GM23338 (cell line): ENCODE data around the gene CAV2. TPM values are rescaled to one million over a fixed set of nuclear protein-coding genes. Genes with fewer than 3 reads are reported as not detected.

ENCODE experiments used
- ATAC-seq: fragments of 200-7000 bp; cut with Tn5 transposase; 3 replicates; pipeline ENCODE4 v1.9.1; 2020
- DNase-seq: peaks from one replicate; pipeline ENCODE4 v3.0.0-alpha.2; 2015; ENCODE audit warnings: low spot score
- H2AFZ ChIP-seq: fragments of 200-600 bp; sonication (generic); 2 replicates; pipeline ENCODE4 v1.8.0; 2016; ENCODE audit warnings: antibody characterized with exemption, mild to moderate bottlenecking, moderate library complexity
- H3F3A ChIP-seq: fragments of 200-600 bp; sonication (generic); replicated peaks from 2 replicates; pipeline ENCODE4 v1.8.0; 2017; ENCODE audit warnings: antibody characterized with exemption, mixed run types, low read depth
- H3K27ac ChIP-seq: fragments of 200-600 bp; sonication (generic); 2 replicates; pipeline ENCODE4 v1.6.1; 2016; ENCODE audit warnings: low read depth
- H3K27me3 ChIP-seq: fragments of 200-600 bp; sonication (generic); 2 replicates; pipeline ENCODE4 v1.8.0; 2016; ENCODE audit warnings: mild to moderate bottlenecking, mixed run types, moderate library complexity; ENCODE audit not compliant: insufficient read depth
- H3K36me3 ChIP-seq: fragments of 200-600 bp; sonication (generic); 2 replicates; pipeline ENCODE4 v1.8.0; 2016; ENCODE audit warnings: mild to moderate bottlenecking; ENCODE audit not compliant: insufficient read depth
- H3K4me1 ChIP-seq: fragments of 200-600 bp; sonication (generic); 2 replicates; pipeline ENCODE4 v1.8.0; 2016; ENCODE audit warnings: mild to moderate bottlenecking, moderate library complexity; ENCODE audit not compliant: insufficient read depth
- H3K4me2 ChIP-seq: fragments of 200-600 bp; sonication (generic); 2 replicates; pipeline ENCODE4 v1.7.1; 2017; ENCODE audit warnings: mixed run types
- H3K4me3 ChIP-seq: fragments of 200-600 bp; sonication (generic); 2 replicates; pipeline ENCODE4 v1.6.1; 2016; ENCODE audit warnings: mixed run types
- H3K79me2 ChIP-seq: fragments of 200-600 bp; sonication (generic); replicated peaks from 2 replicates; pipeline ENCODE4 v1.8.0; 2017; ENCODE audit warnings: mild to moderate bottlenecking; ENCODE audit not compliant: insufficient read depth
- H3K9me2 ChIP-seq: fragments of 200-600 bp; sonication (generic); 2 replicates; pipeline ENCODE4 v1.8.0; 2017; ENCODE audit not compliant: insufficient read depth
- H4K20me1 ChIP-seq: fragments of 200-600 bp; sonication (generic); replicated peaks from 2 replicates; pipeline ENCODE4 v1.8.0; 2017; ENCODE audit warnings: mild to moderate bottlenecking; ENCODE audit not compliant: insufficient read depth
- H3K27ac Mint-ChIP-seq: 2 replicates; pipeline ENCODE4 v1.8.0; 2020; ENCODE audit warnings: inconsistent platforms, mild to moderate bottlenecking, moderate library complexity, mixed read lengths
- H3K27me3 Mint-ChIP-seq: 3 replicates; pipeline ENCODE4 v1.8.0; 2022; ENCODE audit warnings: low read depth, mild to moderate bottlenecking, moderate library complexity, mixed read lengths, inconsistent platforms; ENCODE audit not compliant: insufficient read depth, poor library complexity
- H3K36me3 Mint-ChIP-seq: 3 replicates; pipeline ENCODE4 v1.8.0; 2021; ENCODE audit warnings: low read depth, mild to moderate bottlenecking, inconsistent platforms, moderate library complexity, mixed read lengths
- H3K4me1 Mint-ChIP-seq: 3 replicates; pipeline ENCODE4 v1.8.0; 2020; ENCODE audit warnings: mild to moderate bottlenecking, inconsistent platforms, mixed read lengths
- H3K4me3 Mint-ChIP-seq: 3 replicates; pipeline ENCODE4 v1.8.0; 2021; ENCODE audit warnings: moderate library complexity, mild to moderate bottlenecking, inconsistent platforms, mixed read lengths
- H3K9me3 Mint-ChIP-seq: 3 replicates; pipeline ENCODE4 v1.8.0; 2020; ENCODE audit warnings: moderate library complexity, mild to moderate bottlenecking, inconsistent platforms, mixed read lengths
- CREB1 ChIP-seq: fragments of 250-450 bp; sonication (Bioruptor Pico); IDR thresholded peaks from 2 replicates; pipeline ENCODE4 v1.5.0; 2020; ENCODE audit warnings: low read depth, mild to moderate bottlenecking, moderate library complexity
- EZH2 ChIP-seq: fragments of 200-600 bp; sonication (generic); IDR thresholded peaks from one replicate; pipeline ENCODE4 v1.8.0; 2017; ENCODE audit warnings: antibody characterized with exemption, mild to moderate bottlenecking, low read depth; ENCODE audit not compliant: unreplicated experiment
- EZH2phosphoT487 ChIP-seq: fragments of 200-600 bp; sonication (generic); IDR thresholded peaks from one replicate; pipeline ENCODE4 v1.8.1; 2018; ENCODE audit warnings: antibody characterized with exemption; ENCODE audit not compliant: unreplicated experiment
- JUNB ChIP-seq: IDR thresholded peaks from one replicate; pipeline ENCODE4 v1.6.1; 2016; ENCODE audit warnings: antibody characterized with exemption; ENCODE audit not compliant: unreplicated experiment
- NANOG ChIP-seq: IDR thresholded peaks from 2 replicates; pipeline ENCODE4 v1.6.1; 2016; ENCODE audit warnings: antibody characterized with exemption, borderline replicate concordance
- POLR2AphosphoS5 ChIP-seq: IDR thresholded peaks from 2 replicates; pipeline ENCODE4 v1.6.1; 2016; ENCODE audit warnings: antibody characterized with exemption, low read depth
- STAT1 ChIP-seq: IDR thresholded peaks from one replicate; pipeline ENCODE4 v1.6.1; 2016; ENCODE audit warnings: antibody characterized with exemption; ENCODE audit not compliant: unreplicated experiment
- ZNF114 ChIP-seq: fragments of 250-450 bp; sonication (Bioruptor Pico); IDR thresholded peaks from 2 replicates; pipeline ENCODE4 v1.5.0; 2020; ENCODE audit warnings: mild to moderate bottlenecking, moderate library complexity
- ZNF331 ChIP-seq: fragments of 250-450 bp; sonication (Bioruptor Pico); IDR thresholded peaks from 2 replicates; pipeline ENCODE4 v1.5.0; 2020; ENCODE audit warnings: low read depth, mild to moderate bottlenecking, moderate library complexity
- polyA plus RNA-seq: library from polyadenylated mRNA; unstranded; fragments of >200 nt; fragmentation: Nextera tagmentation; extraction: Ambion mirVana; gene quantifications from 2 replicates; pipeline ENCODE4 v1.2.1, GENCODE V29; 2016
- total RNA-seq: library from RNA; depleted of rRNA; stranded (reverse); fragments of >200 nt; shearing (Covaris generic); gene quantifications from 2 replicates; pipeline ENCODE4 v1.2.3, GENCODE V29; 2014
- TF ChIP-seq, protein P1 (sequence below), 2 experiments: fragments of 200-600 bp in 1 of 2; sonication (generic) in 1 of 2; conservative IDR thresholded peaks; 2 replicates each; pipeline versions ENCODE4 v1.5.1 to v1.6.1; 2016 to 2017; ENCODE audit warnings: antibody characterized with exemption in 2 of 2, low read depth in 2 of 2, mild to moderate bottlenecking in 2 of 2, moderate library complexity in 1 of 2
- TF ChIP-seq, protein P2 (sequence below): fragments of 250-450 bp; sonication (Bioruptor Pico); IDR thresholded peaks from 2 replicates; pipeline ENCODE4 v1.5.0; 2020; ENCODE audit warnings: mild to moderate bottlenecking, moderate library complexity
- TF ChIP-seq, protein P3 (sequence below): IDR thresholded peaks from one replicate; pipeline ENCODE4 v1.6.1; 2018; ENCODE audit warnings: antibody characterized with exemption; ENCODE audit not compliant: unreplicated experiment
- TF ChIP-seq, protein P4 (sequence below): IDR thresholded peaks from 2 replicates; pipeline ENCODE4 v1.6.1; 2016; ENCODE audit warnings: antibody characterized with exemption

The CAV2 gene
- total and polyA plus RNA-seq, 2 experiments from 2014 or later: 4.2 to 6.6 TPM

DNA sequence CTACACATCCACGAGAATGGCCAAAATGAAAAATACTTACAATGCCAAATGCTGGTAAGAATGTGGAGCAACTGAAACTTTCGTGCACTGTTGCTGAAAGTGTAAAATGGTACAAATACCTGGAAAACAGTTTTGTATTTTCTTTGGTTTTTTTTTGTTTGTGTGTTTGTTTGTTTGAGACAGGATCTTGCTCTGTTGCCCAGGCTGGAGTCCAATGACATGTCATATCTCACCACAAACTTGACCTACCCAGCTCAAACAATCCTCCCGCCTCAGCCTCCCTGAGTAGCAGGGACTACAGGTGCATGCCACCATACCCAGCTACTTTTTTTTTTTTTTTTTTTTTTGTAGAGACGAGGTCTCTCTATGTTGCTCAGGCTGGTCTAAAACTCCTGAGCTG lies 35.6 kb upstream of the CAV2 start:
- Histone ChIP-seq H2AFZ (no peak overlapping the region), H3K27ac (no peak overlapping the region)

More for the DNA sequence above, 35.6 kb upstream of the CAV2 start:
- no peak overlapping the region for H3K4me3 ChIP-seq
- H3K9me2 ChIP-seq: no peaks in the 10 kb centered on the region
- Mint-ChIP-seq H3K27ac (no peak overlapping the region), H3K4me3 (no peak overlapping the region), H3K27me3 (no peaks in the 10 kb centered on the region), H3K36me3 (no peaks in the 10 kb centered on the region), H3K4me1 (peaks cover 5% of the 10 kb centered on the region; the same call in 2 of the 3 replicates), H3K9me3 (no peaks in the 10 kb centered on the region)
- no peaks in the 10 kb centered on the region for H4K20me1 ChIP-seq
- no peak overlapping the region for H3K4me2 ChIP-seq
- no peaks in the 10 kb centered on the region; the same call in none of the 2 replicates for H3K4me1 ChIP-seq
- no peaks in the 10 kb centered on the region for H3K79me2 ChIP-seq
- no peak for DNase-seq
- no peaks in the 10 kb centered on the region for H3K36me3 ChIP-seq
- H3K27me3 ChIP-seq: no peaks in the 10 kb centered on the region
- H3F3A ChIP-seq: no peaks in the 10 kb centered on the region
- TF ChIP-seq EZH2phosphoT487: no peak
- TF ChIP-seq, protein P1, sequence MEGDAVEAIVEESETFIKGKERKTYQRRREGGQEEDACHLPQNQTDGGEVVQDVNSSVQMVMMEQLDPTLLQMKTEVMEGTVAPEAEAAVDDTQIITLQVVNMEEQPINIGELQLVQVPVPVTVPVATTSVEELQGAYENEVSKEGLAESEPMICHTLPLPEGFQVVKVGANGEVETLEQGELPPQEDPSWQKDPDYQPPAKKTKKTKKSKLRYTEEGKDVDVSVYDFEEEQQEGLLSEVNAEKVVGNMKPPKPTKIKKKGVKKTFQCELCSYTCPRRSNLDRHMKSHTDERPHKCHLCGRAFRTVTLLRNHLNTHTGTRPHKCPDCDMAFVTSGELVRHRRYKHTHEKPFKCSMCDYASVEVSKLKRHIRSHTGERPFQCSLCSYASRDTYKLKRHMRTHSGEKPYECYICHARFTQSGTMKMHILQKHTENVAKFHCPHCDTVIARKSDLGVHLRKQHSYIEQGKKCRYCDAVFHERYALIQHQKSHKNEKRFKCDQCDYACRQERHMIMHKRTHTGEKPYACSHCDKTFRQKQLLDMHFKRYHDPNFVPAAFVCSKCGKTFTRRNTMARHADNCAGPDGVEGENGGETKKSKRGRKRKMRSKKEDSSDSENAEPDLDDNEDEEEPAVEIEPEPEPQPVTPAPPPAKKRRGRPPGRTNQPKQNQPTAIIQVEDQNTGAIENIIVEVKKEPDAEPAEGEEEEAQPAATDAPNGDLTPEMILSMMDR (conservative IDR thresholded peaks at IDR 0.05; ENCODE audit: low read depth in 2 of 2): no peak
- TF ChIP-seq ZNF331 (CRISPR knock-in tag): no peak
- TF ChIP-seq NANOG: no peak
- TF ChIP-seq, protein P2, sequence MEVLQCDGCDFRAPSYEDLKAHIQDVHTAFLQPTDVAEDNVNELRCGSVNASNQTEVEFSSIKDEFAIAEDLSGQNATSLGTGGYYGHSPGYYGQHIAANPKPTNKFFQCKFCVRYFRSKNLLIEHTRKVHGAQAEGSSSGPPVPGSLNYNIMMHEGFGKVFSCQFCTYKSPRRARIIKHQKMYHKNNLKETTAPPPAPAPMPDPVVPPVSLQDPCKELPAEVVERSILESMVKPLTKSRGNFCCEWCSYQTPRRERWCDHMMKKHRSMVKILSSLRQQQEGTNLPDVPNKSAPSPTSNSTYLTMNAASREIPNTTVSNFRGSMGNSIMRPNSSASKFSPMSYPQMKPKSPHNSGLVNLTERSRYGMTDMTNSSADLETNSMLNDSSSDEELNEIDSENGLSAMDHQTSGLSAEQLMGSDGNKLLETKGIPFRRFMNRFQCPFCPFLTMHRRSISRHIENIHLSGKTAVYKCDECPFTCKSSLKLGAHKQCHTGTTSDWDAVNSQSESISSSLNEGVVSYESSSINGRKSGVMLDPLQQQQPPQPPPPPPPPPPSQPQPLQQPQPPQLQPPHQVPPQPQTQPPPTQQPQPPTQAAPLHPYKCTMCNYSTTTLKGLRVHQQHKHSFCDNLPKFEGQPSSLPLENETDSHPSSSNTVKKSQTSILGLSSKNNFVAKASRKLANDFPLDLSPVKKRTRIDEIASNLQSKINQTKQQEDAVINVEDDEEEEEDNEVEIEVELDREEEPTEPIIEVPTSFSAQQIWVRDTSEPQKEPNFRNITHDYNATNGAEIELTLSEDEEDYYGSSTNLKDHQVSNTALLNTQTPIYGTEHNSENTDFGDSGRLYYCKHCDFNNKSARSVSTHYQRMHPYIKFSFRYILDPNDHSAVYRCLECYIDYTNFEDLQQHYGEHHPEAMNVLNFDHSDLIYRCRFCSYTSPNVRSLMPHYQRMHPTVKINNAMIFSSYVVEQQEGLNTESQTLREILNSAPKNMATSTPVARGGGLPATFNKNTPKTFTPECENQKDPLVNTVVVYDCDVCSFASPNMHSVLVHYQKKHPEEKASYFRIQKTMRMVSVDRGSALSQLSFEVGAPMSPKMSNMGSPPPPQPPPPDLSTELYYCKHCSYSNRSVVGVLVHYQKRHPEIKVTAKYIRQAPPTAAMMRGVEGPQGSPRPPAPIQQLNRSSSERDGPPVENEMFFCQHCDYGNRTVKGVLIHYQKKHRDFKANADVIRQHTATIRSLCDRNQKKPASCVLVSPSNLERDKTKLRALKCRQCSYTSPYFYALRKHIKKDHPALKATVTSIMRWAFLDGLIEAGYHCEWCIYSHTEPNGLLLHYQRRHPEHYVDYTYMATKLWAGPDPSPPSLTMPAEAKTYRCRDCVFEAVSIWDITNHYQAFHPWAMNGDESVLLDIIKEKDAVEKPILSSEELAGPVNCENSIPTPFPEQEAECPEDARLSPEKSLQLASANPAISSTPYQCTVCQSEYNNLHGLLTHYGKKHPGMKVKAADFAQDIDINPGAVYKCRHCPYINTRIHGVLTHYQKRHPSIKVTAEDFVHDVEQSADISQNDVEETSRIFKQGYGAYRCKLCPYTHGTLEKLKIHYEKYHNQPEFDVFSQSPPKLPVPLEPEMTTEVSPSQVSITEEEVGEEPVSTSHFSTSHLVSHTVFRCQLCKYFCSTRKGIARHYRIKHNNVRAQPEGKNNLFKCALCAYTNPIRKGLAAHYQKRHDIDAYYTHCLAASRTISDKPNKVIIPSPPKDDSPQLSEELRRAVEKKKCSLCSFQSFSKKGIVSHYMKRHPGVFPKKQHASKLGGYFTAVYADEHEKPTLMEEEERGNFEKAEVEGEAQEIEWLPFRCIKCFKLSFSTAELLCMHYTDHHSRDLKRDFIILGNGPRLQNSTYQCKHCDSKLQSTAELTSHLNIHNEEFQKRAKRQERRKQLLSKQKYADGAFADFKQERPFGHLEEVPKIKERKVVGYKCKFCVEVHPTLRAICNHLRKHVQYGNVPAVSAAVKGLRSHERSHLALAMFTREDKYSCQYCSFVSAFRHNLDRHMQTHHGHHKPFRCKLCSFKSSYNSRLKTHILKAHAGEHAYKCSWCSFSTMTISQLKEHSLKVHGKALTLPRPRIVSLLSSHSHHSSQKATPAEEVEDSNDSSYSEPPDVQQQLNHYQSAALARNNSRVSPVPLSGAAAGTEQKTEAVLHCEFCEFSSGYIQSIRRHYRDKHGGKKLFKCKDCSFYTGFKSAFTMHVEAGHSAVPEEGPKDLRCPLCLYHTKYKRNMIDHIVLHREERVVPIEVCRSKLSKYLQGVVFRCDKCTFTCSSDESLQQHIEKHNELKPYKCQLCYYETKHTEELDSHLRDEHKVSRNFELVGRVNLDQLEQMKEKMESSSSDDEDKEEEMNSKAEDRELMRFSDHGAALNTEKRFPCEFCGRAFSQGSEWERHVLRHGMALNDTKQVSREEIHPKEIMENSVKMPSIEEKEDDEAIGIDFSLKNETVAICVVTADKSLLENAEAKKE (CRISPR knock-in tag): no peak
- TF ChIP-seq, protein P3, sequence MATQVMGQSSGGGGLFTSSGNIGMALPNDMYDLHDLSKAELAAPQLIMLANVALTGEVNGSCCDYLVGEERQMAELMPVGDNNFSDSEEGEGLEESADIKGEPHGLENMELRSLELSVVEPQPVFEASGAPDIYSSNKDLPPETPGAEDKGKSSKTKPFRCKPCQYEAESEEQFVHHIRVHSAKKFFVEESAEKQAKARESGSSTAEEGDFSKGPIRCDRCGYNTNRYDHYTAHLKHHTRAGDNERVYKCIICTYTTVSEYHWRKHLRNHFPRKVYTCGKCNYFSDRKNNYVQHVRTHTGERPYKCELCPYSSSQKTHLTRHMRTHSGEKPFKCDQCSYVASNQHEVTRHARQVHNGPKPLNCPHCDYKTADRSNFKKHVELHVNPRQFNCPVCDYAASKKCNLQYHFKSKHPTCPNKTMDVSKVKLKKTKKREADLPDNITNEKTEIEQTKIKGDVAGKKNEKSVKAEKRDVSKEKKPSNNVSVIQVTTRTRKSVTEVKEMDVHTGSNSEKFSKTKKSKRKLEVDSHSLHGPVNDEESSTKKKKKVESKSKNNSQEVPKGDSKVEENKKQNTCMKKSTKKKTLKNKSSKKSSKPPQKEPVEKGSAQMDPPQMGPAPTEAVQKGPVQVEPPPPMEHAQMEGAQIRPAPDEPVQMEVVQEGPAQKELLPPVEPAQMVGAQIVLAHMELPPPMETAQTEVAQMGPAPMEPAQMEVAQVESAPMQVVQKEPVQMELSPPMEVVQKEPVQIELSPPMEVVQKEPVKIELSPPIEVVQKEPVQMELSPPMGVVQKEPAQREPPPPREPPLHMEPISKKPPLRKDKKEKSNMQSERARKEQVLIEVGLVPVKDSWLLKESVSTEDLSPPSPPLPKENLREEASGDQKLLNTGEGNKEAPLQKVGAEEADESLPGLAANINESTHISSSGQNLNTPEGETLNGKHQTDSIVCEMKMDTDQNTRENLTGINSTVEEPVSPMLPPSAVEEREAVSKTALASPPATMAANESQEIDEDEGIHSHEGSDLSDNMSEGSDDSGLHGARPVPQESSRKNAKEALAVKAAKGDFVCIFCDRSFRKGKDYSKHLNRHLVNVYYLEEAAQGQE: no peak
- TF ChIP-seq CREB1: no peak
- no peak for TF ChIP-seq STAT1
- TF ChIP-seq, protein P4, sequence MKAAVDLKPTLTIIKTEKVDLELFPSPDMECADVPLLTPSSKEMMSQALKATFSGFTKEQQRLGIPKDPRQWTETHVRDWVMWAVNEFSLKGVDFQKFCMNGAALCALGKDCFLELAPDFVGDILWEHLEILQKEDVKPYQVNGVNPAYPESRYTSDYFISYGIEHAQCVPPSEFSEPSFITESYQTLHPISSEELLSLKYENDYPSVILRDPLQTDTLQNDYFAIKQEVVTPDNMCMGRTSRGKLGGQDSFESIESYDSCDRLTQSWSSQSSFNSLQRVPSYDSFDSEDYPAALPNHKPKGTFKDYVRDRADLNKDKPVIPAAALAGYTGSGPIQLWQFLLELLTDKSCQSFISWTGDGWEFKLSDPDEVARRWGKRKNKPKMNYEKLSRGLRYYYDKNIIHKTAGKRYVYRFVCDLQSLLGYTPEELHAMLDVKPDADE: no peak
- no peak for TF ChIP-seq EZH2
- TF ChIP-seq JUNB: no peak
- no peak for TF ChIP-seq ZNF114 (CRISPR knock-in tag)
- no peak for TF ChIP-seq POLR2AphosphoS5
- no peak for ATAC-seq
